Gastroesophageal sphincter (tissue), 4 donors: ENCODE results near the gene C6orf15. TPM values are rescaled to one million over a fixed set of nuclear protein-coding genes. Genes with fewer than 3 reads are reported as not detected.
A peak's percentile ranks its signal among the peaks of the same experiment; 100 is the strongest.

ENCODE experiments used
- ATAC-seq: fragments of 150-250 bp; one replicate; pipeline ENCODE4 v1.9.1; 2016; ENCODE audit warnings: mild to moderate bottlenecking, moderate library complexity
- H3K27ac ChIP-seq, 4 donors: fragments of 200-600 bp; sonication (generic) in 3 of 4; 1 replicate in 3 of 4; 2 replicates in 1 of 4; pipeline ENCODE4 v1.5.1; 2016 to 2019
- H3K27me3 ChIP-seq: fragments of 200-600 bp; sonication (generic); one replicate; pipeline ENCODE4 v1.5.1; 2019
- H3K36me3 ChIP-seq, 2 donors: fragments of 200-600 bp; sonication (generic); one replicate each; pipeline ENCODE4 v1.5.1; 2019; ENCODE audit warnings: control low read depth in 1 of 2
- H3K4me1 ChIP-seq, 3 donors: fragments of 200-600 bp; sonication (generic); 1 replicate in 2 of 3; 2 replicates in 1 of 3; pipeline ENCODE4 v1.5.1; 2016 to 2019; ENCODE audit warnings: control low read depth in 2 of 3
- H3K4me3 ChIP-seq, 2 donors: fragments of 200-600 bp; sonication (generic); one replicate each; pipeline ENCODE4 v1.5.1; 2019; ENCODE audit warnings: mild to moderate bottlenecking in 1 of 2, moderate library complexity in 1 of 2
- H3K9me3 ChIP-seq, 3 donors: fragments of 200-600 bp; sonication (generic); one replicate each; pipeline ENCODE4 v1.5.1; 2017 to 2019; ENCODE audit warnings: control low read depth in 2 of 3
- CTCF ChIP-seq, 4 experiments: fragments of 200-600 bp in 2 of 4; fragments of 450-650 bp in 2 of 4; sonication (generic) in 1 of 4; IDR thresholded peaks; one replicate each; pipeline ENCODE4 v1.5.1; 2017 to 2019; ENCODE audit warnings: antibody characterized with exemption in 4 of 4, mild to moderate bottlenecking in 2 of 4, moderate library complexity in 2 of 4
- EP300 ChIP-seq: sonication (generic); formaldehyde crosslinking; IDR thresholded peaks from one replicate; pipeline ENCODE4 v1.6.1; 2017; ENCODE audit warnings: antibody characterized with exemption, mild to moderate bottlenecking
- POLR2A ChIP-seq, 2 donors: fragments of 450-650 bp; IDR thresholded peaks; one replicate each; pipeline ENCODE4 v1.6.1; 2017; ENCODE audit warnings: antibody characterized with exemption in 2 of 2, mild to moderate bottlenecking in 2 of 2, moderate library complexity in 1 of 2
- POLR2AphosphoS5 ChIP-seq: sonication (generic); formaldehyde crosslinking; IDR thresholded peaks from one replicate; pipeline ENCODE4 v1.6.1; 2017; ENCODE audit warnings: antibody characterized with exemption
- WGBS, 2 donors: methylation state at CpG; one replicate each; pipeline ENCODE4 v1.1.5; 2018; ENCODE audit warnings: low coverage in 1 of 2; 5-methylcytosine and 5-hydroxymethylcytosine counted together
- total RNA-seq, 4 donors: library from RNA; depleted of rRNA; stranded (reverse); fragments of >200 nt; gene quantifications; one replicate each; pipeline ENCODE4 v1.1.0, GENCODE V29; 2016

C6orf15 gene
- total RNA-seq, 4 donors from 2014 or later: not detected

GRCh38 chr6:31142361-31142761 lies 30.0 kb upstream of the C6orf15 start:
- H3K9me3 ChIP-seq: no peaks in the 10 kb centered on the region
- TF ChIP-seq EP300 (no peak), CTCF (IDR thresholded peaks at IDR 0.05) (no peak), POLR2A (IDR thresholded peaks at IDR 0.05) (no peak), POLR2AphosphoS5 (no peak)
- no peaks in the 10 kb centered on the region for H3K27me3 ChIP-seq
- peaks cover 0 to 43% of the 10 kb centered on the region in 2 donors for H3K36me3 ChIP-seq
- H3K4me1 ChIP-seq: peaks cover 0 to 23% (median 4%) of the 10 kb centered on the region in 3 donors
- H3K4me3 ChIP-seq: no peak overlapping the region
- H3K27ac ChIP-seq: peak overlapping the region in 1 of 4 donors; percentile 19
- ATAC-seq: no peak
- WGBS, 2 donors: 29 to 58% methylated on average over 1 of the region's 2 CpGs

DNA sequence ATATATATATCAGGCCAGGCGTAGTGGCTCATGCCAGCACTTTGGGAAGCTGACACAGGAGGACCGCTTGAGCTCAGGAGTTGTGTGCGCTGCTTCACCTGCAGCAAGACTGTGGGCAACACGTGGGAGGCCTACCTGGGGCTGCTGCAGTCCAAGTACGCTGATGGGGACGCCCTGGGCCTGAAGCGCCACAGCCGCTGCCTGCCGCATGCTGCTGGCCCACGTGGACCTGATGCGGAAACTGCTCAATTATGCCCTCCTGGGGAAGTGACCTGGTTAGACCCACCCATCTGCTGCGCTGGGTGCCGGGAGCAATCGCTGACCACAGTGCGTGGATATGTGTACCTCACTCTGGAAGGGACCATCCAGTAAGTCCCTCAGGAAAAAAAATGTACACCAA lies 28.3 kb upstream of the C6orf15 start:
- Histone ChIP-seq H3K9me3 (no peaks in the 10 kb centered on the region), H3K4me3 (no peak overlapping the region), H3K36me3 (peaks cover 0 to 34% of the 10 kb centered on the region in 2 donors), H3K4me1 (peaks cover 0 to 26% (median 4%) of the 10 kb centered on the region in 3 donors), H3K27me3 (no peaks in the 10 kb centered on the region), H3K27ac (no peak overlapping the region)
- WGBS, 2 donors: 83% methylated on average over 6 of the region's 15 CpGs; no CpG with 5 or more reads in 1 of the 2 donors
- ATAC-seq: no peak
- no peak for TF ChIP-seq POLR2A (IDR thresholded peaks at IDR 0.05)
- TF ChIP-seq EP300: no peak
- TF ChIP-seq POLR2AphosphoS5: no peak
- no peak for TF ChIP-seq CTCF (IDR thresholded peaks at IDR 0.05)

GRCh38 chr6:31139599-31139998 lies 27.2 kb upstream of the C6orf15 start:
- no peak for TF ChIP-seq EP300
- TF ChIP-seq POLR2A (IDR thresholded peaks at IDR 0.05): no peak
- no peak for TF ChIP-seq POLR2AphosphoS5
- TF ChIP-seq CTCF (IDR thresholded peaks at IDR 0.05): no peak
- Histone ChIP-seq H3K9me3 (no peaks in the 10 kb centered on the region), H3K27ac (no peak overlapping the region), H3K4me1 (peaks cover 0 to 26% (median 4%) of the 10 kb centered on the region in 3 donors), H3K4me3 (no peak overlapping the region), H3K27me3 (no peaks in the 10 kb centered on the region), H3K36me3 (peaks cover 0 to 24% of the 10 kb centered on the region in 2 donors)
- no peak for ATAC-seq
- WGBS, 2 donors: 12 to 29% methylated on average over 2 to 3 of the region's 4 CpGs

GRCh38 chr6:31138982-31139381 lies 26.6 kb upstream of the C6orf15 start, which contains the start of gene PSORS1C2:
Gene PSORS1C2 (minus strand): TSS chr6:31139066. CDS start chr6:31139026, 40 bp downstream.
- H3K27me3 ChIP-seq: no peaks in the 10 kb centered on the region
- 100% methylated on average over 2 to 4 of the region's 4 CpGs for WGBS, 2 donors
- no peak within 1 kb of the TSS for H3K27ac ChIP-seq
- TF ChIP-seq POLR2AphosphoS5 (no peak), CTCF (IDR thresholded peaks at IDR 0.05) (no peak), EP300 (no peak), POLR2A (IDR thresholded peaks at IDR 0.05) (no peak)
- H3K36me3 ChIP-seq: peaks cover 0 to 18% of the 10 kb centered on the region in 2 donors
- ATAC-seq: no peak
- peaks cover 0 to 26% (median 4%) of the 10 kb centered on the region in 3 donors for H3K4me1 ChIP-seq
- H3K9me3 ChIP-seq: no peaks in the 10 kb centered on the region
- no peak within 1 kb of the TSS for H3K4me3 ChIP-seq

GRCh38 chr6:31135710-31136109 lies 23.3 kb upstream of the C6orf15 start:
- Histone ChIP-seq H3K9me3 (no peaks in the 10 kb centered on the region), H3K4me3 (no peak overlapping the region), H3K4me1 (peaks cover 0 to 10% (median 4%) of the 10 kb centered on the region in 3 donors), H3K36me3 (no peaks in the 10 kb centered on the region), H3K27me3 (no peaks in the 10 kb centered on the region), H3K27ac (no peak overlapping the region)
- no peak for ATAC-seq
- TF ChIP-seq CTCF (IDR thresholded peaks at IDR 0.05) (no peak), POLR2AphosphoS5 (no peak), EP300 (no peak), POLR2A (IDR thresholded peaks at IDR 0.05) (no peak)
- WGBS, 2 donors: 83 to 85% methylated on average over 8 to 9 of the region's 10 CpGs
